Cerebellar cortex (tissue), 1 donor: ENCODE measurements around the gene SHC1.
A peak's percentile ranks its signal among the peaks of the same experiment; 100 is the strongest.

Source experiments
- DNase-seq: peaks from one replicate; pipeline ENCODE4 v3.0.0-alpha.2; 2015; ENCODE audit warnings: low spot score

SHC1 gene

GRCh38 chr1:154956544-154956941 lies 14.0 kb downstream of the SHC1 start:
- DNase-seq = no peak

GRCh38 chr1:154955718-154956543 lies 14.6 kb downstream of the SHC1 start, which contains the start of gene PBXIP1:
Gene PBXIP1 (minus strand): TSS chr1:154956099. CDS start chr1:154953721, 2,378 bp downstream.
- DNase-seq = peak; percentile 96

DNA sequence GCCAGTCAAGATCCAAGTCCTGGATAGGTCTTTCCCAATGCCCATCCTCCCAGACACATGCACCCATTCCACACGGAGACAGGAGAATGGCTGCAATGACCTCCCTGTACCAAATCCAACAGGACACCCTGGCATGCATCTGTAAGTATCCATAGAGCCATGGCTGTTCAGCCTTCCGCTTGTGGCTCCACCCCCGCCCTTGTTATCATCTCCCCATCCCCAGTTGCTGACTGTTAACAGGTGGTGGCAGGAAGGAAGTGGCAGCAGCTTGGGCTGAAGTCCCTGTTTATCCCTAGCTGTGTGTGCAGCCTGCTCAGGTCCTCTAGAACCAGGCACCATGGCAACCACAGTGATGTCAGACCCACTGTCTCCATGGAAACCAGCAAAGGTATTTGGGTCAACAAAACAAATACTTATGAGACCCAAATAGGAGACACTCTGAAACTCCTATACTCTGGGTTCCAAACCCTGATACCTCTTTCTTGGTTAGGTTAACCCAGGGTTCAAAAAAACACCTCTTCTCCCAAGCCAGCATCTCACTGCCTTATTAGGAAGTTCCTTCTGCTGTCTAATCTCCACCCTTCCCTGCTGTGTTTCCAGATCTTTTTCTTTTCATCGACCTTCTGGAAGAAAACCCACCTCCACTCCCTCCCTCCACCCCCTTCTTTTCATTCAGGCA lies 15.4 kb downstream of the SHC1 start:
- peak; percentile 97 for DNase-seq

DNA sequence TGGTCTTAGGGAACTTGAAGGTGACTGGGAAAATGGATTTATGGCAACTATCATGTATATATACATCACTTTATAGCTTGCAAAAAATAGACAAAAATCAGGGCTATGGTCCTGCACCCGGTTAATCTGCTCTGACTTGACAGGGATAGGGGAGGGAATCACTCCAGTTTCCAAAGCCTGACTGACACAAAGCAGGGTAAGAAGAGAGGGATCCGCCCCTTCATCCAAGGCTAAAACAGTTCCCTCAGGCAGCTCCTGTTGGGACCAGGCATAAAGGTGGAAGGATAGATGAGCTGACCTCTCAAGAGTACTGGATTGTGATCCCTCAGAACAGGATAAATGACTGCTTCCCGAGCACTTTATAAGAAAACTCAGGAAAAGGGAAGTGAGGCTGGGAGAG lies 16.0 kb downstream of the SHC1 start:
- no peak for DNase-seq

DNA sequence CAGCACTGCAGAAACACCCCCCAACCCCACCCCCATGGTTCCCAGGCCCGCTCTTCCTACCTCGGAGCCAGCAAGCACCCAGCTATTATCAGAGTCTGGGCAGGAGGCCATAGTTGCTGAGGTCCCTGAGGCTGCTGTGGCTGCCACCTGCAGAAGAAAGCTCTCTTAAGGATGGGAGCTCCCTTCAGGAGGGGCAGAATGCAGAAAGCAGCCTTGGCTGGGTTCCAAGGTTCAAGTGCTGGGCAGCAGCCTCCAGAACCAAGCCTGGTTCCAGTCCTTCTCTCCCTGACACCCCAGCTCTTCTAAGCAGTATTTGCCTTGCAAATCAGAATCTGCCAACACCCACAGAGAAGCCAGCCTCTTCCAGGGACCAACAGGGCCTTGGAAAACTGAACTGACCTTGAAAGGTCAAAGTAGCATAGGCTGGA lies 16.9 kb downstream of the SHC1 start:
- DNase-seq = no peak

GRCh38 chr1:154952664-154953063 lies 17.9 kb downstream of the SHC1 start:
- DNase-seq = no peak

GRCh38 chr1:154951901-154952657 lies 18.5 kb downstream of the SHC1 start:
- DNase-seq = no peak

- DNase-seq = no peak
Measured at GRCh38 chr1:154948079-154948478, 22.5 kb downstream of the SHC1 start.

- no peak for DNase-seq
Measured at GRCh38 chr1:154945962-154946850, 24.3 kb downstream of the SHC1 start.

DNA sequence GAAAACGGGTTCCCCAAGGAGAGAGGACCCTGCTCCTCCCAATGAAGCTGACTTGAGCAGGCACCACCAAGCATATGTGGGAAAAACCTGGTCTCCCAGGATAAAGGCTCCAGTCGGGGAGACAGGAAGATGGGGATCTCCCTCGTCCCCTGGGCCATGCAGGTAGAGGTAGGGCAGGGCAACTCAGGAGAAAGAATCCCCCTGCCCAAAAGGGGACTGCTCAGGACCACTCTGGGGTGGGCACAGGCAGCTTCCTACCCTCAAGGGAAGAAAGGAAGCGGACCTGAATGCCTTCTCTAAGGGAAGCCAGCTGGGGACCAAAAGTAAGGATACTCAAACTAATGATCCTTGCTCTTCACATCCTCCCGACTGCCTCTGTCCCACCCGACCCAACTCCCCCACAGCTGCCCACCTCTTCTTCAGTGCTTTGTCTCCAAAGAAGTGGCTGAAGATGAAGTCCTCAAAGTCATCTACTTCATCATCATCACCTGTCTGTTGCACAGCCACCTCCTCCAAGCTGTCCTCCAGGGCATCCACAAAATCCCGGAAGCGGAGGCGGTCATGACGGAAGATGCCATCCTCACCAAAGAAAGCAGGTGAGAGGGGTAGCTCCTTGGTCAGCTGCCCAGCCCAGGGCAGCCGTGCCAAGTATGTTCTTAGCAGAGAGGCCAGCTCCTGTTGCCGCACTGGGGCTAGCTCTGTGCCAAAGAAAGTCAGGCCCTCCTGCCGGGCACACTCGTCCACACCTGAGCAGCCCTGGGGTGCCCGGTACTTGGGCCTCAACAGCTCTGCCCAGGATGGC lies 25.2 kb downstream of the SHC1 start:
- DNase-seq = no peak

- no peak for DNase-seq
Measured at GRCh38 chr1:154944401-154945159, 26.0 kb downstream of the SHC1 start.

GRCh38 chr1:154943649-154944400 lies 26.7 kb downstream of the SHC1 start:
- peak; percentile 49 for DNase-seq

DNA sequence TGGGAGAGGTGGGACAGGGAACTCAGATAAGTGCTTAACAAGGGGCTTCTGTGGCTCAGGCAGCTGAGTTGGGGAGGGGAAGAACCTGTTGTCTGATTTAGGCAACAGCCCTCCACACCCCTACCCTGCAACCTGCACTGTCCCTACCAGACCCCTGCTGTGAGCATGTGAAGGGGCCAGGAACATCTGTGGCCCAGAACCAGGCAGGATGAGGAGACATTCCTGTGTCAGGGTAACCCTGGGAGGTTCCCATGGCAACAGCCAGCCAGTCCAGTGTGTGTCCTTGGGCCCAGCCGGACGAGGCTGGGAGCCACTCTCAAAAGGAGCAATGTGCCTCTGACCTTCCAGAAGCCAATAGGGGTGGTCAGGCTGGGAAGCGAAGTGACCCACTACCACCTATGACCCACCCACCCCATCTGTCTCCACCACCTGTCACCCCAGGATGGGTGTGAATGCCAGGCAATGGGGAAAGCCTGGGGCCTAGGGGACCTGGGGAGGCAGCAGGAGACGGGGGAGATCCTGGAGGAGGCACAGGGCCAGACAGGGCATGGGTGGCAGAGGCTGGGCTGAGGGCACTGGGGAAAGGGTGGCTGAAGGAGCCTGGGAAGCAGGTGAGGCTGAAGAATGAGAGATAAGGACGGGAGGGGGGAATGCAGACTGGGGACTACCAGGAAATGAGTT lies 29.1 kb downstream of the SHC1 start:
- DNase-seq = peak; percentile 52

DNA sequence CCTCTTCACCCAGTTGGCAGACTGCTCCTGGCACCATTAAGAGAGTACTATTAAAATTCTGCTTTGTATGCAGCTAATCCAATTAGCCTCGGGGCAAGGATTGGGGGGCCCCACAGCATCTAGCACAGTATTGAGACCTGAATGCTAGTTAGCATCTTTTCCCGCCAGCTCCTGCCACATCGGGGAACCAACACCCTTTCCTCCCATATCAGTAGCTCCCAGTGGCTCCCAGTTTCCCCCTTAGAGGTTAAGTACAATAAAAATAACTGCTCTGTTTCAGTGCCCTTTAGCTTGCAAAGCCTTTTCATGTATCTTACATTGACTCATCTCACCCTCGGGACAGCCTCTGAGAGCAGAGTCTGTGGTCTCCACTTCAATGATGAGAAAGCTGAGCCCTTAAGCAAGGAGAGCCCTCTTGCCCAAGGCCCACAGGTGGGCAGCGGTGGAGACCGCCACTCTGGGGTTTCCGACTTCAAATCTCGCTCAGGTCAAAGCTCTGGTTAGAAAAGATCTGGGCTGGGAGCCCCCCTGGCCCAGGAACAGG lies 29.8 kb downstream of the SHC1 start:
- no peak for DNase-seq

GRCh38 chr1:154940213-154940560 lies 30.4 kb downstream of the SHC1 start:
- no peak for DNase-seq

- DNase-seq = no peak
Measured at GRCh38 chr1:154938604-154939399, 31.7 kb downstream of the SHC1 start.

DNA sequence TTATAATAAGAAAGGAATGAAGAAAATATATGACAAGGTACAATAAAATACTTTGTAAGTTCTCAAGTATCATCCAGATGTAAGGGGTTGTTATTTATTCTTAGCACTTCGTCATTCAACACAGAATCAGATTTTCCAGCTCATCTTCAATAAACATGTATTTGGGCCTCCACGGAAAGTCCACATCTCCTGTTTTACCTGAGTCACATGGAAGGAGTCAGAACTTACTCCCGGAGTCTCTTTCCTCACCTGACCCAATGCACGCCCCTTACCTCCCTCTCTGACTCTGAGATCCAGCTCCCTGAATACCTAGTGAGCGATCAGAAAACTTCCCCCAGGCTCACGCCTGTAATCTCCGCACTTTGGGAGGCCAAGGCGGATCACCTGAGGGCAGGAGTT lies 32.6 kb downstream of the SHC1 start:
- DNase-seq = no peak
